Fibroblast of the aortic adventitia (primary cell): Measurements from ENCODE around the gene CCP110. TPM values are rescaled to one million over a fixed set of nuclear protein-coding genes. Genes with fewer than 3 reads are reported as not detected.
A peak's percentile ranks its signal among the peaks of the same experiment; 100 is the strongest.

Experiments used
- DNase-seq: peaks from one replicate; pipeline ENCODE4 v3.0.0-alpha.2; 2010; ENCODE audit warnings: low read depth
- H3K4me3 ChIP-seq: 2 replicates; pipeline ENCODE4 v1.5.1; 2011; ENCODE audit warnings: low read depth, mild to moderate bottlenecking, control low read depth, low read length, moderate library complexity
- CTCF ChIP-seq: IDR thresholded peaks from 2 replicates; pipeline ENCODE4 v1.5.1; 2011; ENCODE audit warnings: mild to moderate bottlenecking, low read length, control low read depth, inconsistent platforms; ENCODE audit not compliant: insufficient read depth
- total RNA-seq: library from RNA; depleted of rRNA; stranded (reverse); fragments of >200 nt; gene quantifications from 2 replicates; pipeline ENCODE4 v1.2.3, GENCODE V29; 2012; ENCODE audit warnings: low replicate concordance

CCP110 gene
- total RNA-seq, 1 donor = 23.3 TPM

- DNase-seq = no peak
- TF ChIP-seq CTCF = no peak
- H3K4me3 ChIP-seq = no peak overlapping the region
Measured at GRCh38 chr16:19506965-19507364, 16.8 kb upstream of the CCP110 start.

- H3K4me3 ChIP-seq = no peak overlapping the region
- TF ChIP-seq CTCF = no peak
- DNase-seq = no peak
Measured at GRCh38 chr16:19507867-19508266, 15.9 kb upstream of the CCP110 start.

GRCh38 chr16:19512297-19512696 lies 11.4 kb upstream of the CCP110 start:
- H3K4me3 ChIP-seq = no peak overlapping the region
- TF ChIP-seq CTCF = no peak
- DNase-seq = no peak

GRCh38 chr16:19513377-19514053 lies 10.2 kb upstream of the CCP110 start:
- no peak for DNase-seq
- no peak overlapping the region for H3K4me3 ChIP-seq
- no peak for TF ChIP-seq CTCF

GRCh38 chr16:19515757-19516156 lies 8.0 kb upstream of the CCP110 start:
- no peak overlapping the region for H3K4me3 ChIP-seq
- DNase-seq = no peak
- no peak for TF ChIP-seq CTCF

- no peak overlapping the region for H3K4me3 ChIP-seq
- TF ChIP-seq CTCF = no peak
- peak; percentile 22 for DNase-seq
Measured at GRCh38 chr16:19517424-19518089, 6.2 kb upstream of the CCP110 start.
